Measurements from ENCODE around the gene PGBD5.

GRCh38 chr1:230276401-230276800, 149.7 kb downstream of the PGBD5 start:
- TF ChIP-seq CTCF (IDR thresholded peaks at IDR 0.05 in 4 of 5, conservative IDR thresholded peaks at IDR 0.05 in 1 of 5) (no peak), POLR2A (IDR thresholded peaks at IDR 0.05) (no peak)
